Calu3 (cell line): ENCODE results near the gene CAMSAP1. TPM values are rescaled to one million over a fixed set of nuclear protein-coding genes. Genes with fewer than 3 reads are reported as not detected.

Experiments
- BruUV-seq: library from RNA; stranded (reverse); fragments of 400-500 nt; replicated peaks from 2 replicates; lab custom pipeline; 2021; lab: Mats Ljungman, UMichigan
- CTCF ChIA-PET: fragments of 300-600 bp; sonication (Branson Sonifier 250); formaldehyde crosslinking; loops from one replicate; lab custom pipeline; 2022; ENCODE audit warnings: antibody characterized with exemption; lab: Charles Lee
- DNase-seq: peaks from one replicate; pipeline ENCODE4 v3.0.0; 2022
- H3K27ac Mint-ChIP-seq: one replicate; pipeline ENCODE4 v1.8.0; 2022; ENCODE audit warnings: mixed read lengths; ENCODE audit not compliant: unreplicated experiment
- H3K27me3 Mint-ChIP-seq: one replicate; pipeline ENCODE4 v1.8.0; 2022; ENCODE audit warnings: mixed read lengths; ENCODE audit not compliant: unreplicated experiment
- H3K36me3 Mint-ChIP-seq: one replicate; pipeline ENCODE4 v1.8.0; 2022; ENCODE audit warnings: mild to moderate bottlenecking, moderate library complexity, mixed read lengths; ENCODE audit not compliant: insufficient read depth, unreplicated experiment
- H3K4me1 Mint-ChIP-seq: one replicate; pipeline ENCODE4 v1.8.0; 2022; ENCODE audit warnings: mild to moderate bottlenecking, low read depth, mixed read lengths; ENCODE audit not compliant: unreplicated experiment
- H3K4me3 Mint-ChIP-seq: one replicate; pipeline ENCODE4 v1.8.0; 2022; ENCODE audit warnings: mild to moderate bottlenecking, low read depth, moderate library complexity, mixed read lengths; ENCODE audit not compliant: unreplicated experiment
- H3K9me3 Mint-ChIP-seq: one replicate; pipeline ENCODE4 v1.8.0; 2022; ENCODE audit warnings: low read depth, mixed read lengths; ENCODE audit not compliant: unreplicated experiment
- CTCF ChIP-seq: fragments of 200-600 bp; IDR thresholded peaks from one replicate; pipeline ENCODE4 v1.8.0; 2022; ENCODE audit warnings: antibody characterized with exemption; ENCODE audit not compliant: unreplicated experiment
- intact Hi-C: fragments of 100-400 bp; cut with micrococcal nuclease; formaldehyde crosslinking; loops from one replicate; pipeline ENCODE4 v1.10.0; 2022; ENCODE audit not compliant: unreplicated experiment
- total RNA-seq: library from RNA; stranded (reverse); gene quantifications from 2 replicates; pipeline ENCODE4 v1.2.3, GENCODE V29; 2022

CAMSAP1 gene
- total RNA-seq, 1 experiment from 2014 or later = 28.1 TPM

GRCh38 chr9:135783540-135784245 is 123.7 kb downstream of the CAMSAP1 start:
- CTCF ChIA-PET = no interaction called here
- intact Hi-C loops = no loop called here
- Mint-ChIP-seq H3K4me3 (no peak overlapping the region), H3K27ac (no peak overlapping the region), H3K27me3 (peaks cover 42% of the 10 kb centered on the region), H3K36me3 (no peaks in the 10 kb centered on the region), H3K4me1 (no peaks in the 10 kb centered on the region), H3K9me3 (no peaks in the 10 kb centered on the region)
- TF ChIP-seq CTCF = no peak
- BruUV-seq = no TSS peak
- DNase-seq = no peak

GRCh38 chr9:135782946-135783345 is 124.4 kb downstream of the CAMSAP1 start:
- intact Hi-C loops = no loop called here
- H3K9me3 Mint-ChIP-seq = no peaks in the 10 kb centered on the region
- H3K36me3 Mint-ChIP-seq = no peaks in the 10 kb centered on the region
- H3K27ac Mint-ChIP-seq = no peak overlapping the region
- no TSS peak for BruUV-seq
- H3K4me3 Mint-ChIP-seq = no peak overlapping the region
- CTCF ChIA-PET = no interaction called here
- DNase-seq = no peak
- no peak for TF ChIP-seq CTCF
- H3K27me3 Mint-ChIP-seq = peaks cover 40% of the 10 kb centered on the region
- H3K4me1 Mint-ChIP-seq = no peaks in the 10 kb centered on the region

GRCh38 chr9:135780626-135781025 is 126.7 kb downstream of the CAMSAP1 start:
- H3K4me3 Mint-ChIP-seq = no peak overlapping the region
- H3K27ac Mint-ChIP-seq = no peak overlapping the region
- intact Hi-C loops = no loop called here
- no peak for TF ChIP-seq CTCF
- no peaks in the 10 kb centered on the region for H3K36me3 Mint-ChIP-seq
- no TSS peak for BruUV-seq
- peaks cover 38% of the 10 kb centered on the region for H3K27me3 Mint-ChIP-seq
- no peaks in the 10 kb centered on the region for H3K4me1 Mint-ChIP-seq
- CTCF ChIA-PET = no interaction called here
- no peak for DNase-seq
- H3K9me3 Mint-ChIP-seq = no peaks in the 10 kb centered on the region

- peaks cover 38% of the 10 kb centered on the region for H3K27me3 Mint-ChIP-seq
- TF ChIP-seq CTCF = no peak
- H3K4me1 Mint-ChIP-seq = no peaks in the 10 kb centered on the region
- no peak for DNase-seq
- intact Hi-C loops = no loop called here
- H3K4me3 Mint-ChIP-seq = no peak overlapping the region
- BruUV-seq = no TSS peak
- H3K27ac Mint-ChIP-seq = no peak overlapping the region
- H3K9me3 Mint-ChIP-seq = no peaks in the 10 kb centered on the region
- H3K36me3 Mint-ChIP-seq = no peaks in the 10 kb centered on the region
- CTCF ChIA-PET = no interaction called here
Observed at GRCh38 chr9:135780086-135780485, 127.3 kb downstream of the CAMSAP1 start.
